HepG2 (cell line): ENCODE results near the gene XG. TPM values are rescaled to one million over a fixed set of nuclear protein-coding genes. Genes with fewer than 3 reads are reported as not detected.

Source experiments
- ATAC-seq: fragments of 200-7000 bp; cut with Tn5 transposase; 3 replicates; pipeline ENCODE4 v1.9.1; 2020; ENCODE audit warnings: mild to moderate bottlenecking, moderate library complexity
- BruUV-seq: library from RNA; stranded (reverse); fragments of 400-500 nt; replicated peaks from 2 replicates; lab custom pipeline; 2021; lab: Mats Ljungman, UMichigan
- CTCF ChIA-PET: fragments of 300-600 bp; formaldehyde crosslinking; extraction: SDS; loops from one replicate; lab custom pipeline; 2021; ENCODE audit warnings: low total read pairs, inconsistent platforms, low intra/inter-chr PET ratio; lab: Yijun Ruan, JAX
- POLR2A ChIA-PET: fragments of 350-600 bp; sonication (Branson Sonifier 250); formaldehyde crosslinking; loops from one replicate; lab custom pipeline; 2020; ENCODE audit warnings: antibody characterized with exemption, inconsistent platforms; lab: Yijun Ruan, JAX
- DNase-seq: peaks from one replicate; pipeline ENCODE4 v3.0.0-alpha.2; 2015; ENCODE audit warnings: low spot score
- FAIRE-seq: peaks from 3 replicates; lab custom pipeline; 2011; peaks lifted over from hg19 to GRCh38; lab: Jason Lieb, UNC
- H2AFZ ChIP-seq: one replicate; pipeline ENCODE4 v1.6.1; 2011; ENCODE audit warnings: low read length, inconsistent platforms
- H3K27ac ChIP-seq: fragments of 300-600 bp; 3 replicates; pipeline ENCODE4 v1.8.0; 2011; ENCODE audit warnings: mixed run types, mild to moderate bottlenecking, mixed read lengths, low read length, inconsistent platforms; ENCODE audit not compliant: insufficient read depth; ENCODE audit errors: extremely low read length
- H3K27me3 ChIP-seq, 2 experiments: fragments of 200-600 bp in 1 of 2; 2 replicates in 1 of 2; 3 replicates in 1 of 2; pipeline versions ENCODE4 v1.6.0 to v1.8.0; 2011; ENCODE audit warnings: low read length in 2 of 2, mild to moderate bottlenecking in 2 of 2, moderate library complexity in 2 of 2, inconsistent platforms in 1 of 2; ENCODE audit not compliant: insufficient read depth in 2 of 2, control insufficient read depth in 1 of 2
- H3K36me3 ChIP-seq, 2 experiments: fragments of 200-600 bp in 1 of 2; replicated peaks in 1 of 2; 2 replicates in 1 of 2; 3 replicates in 1 of 2; pipeline versions ENCODE4 v1.5.1 to v1.8.0; 2011; ENCODE audit warnings: low read length in 2 of 2, inconsistent platforms in 1 of 2; ENCODE audit not compliant: insufficient read depth in 2 of 2, control insufficient read depth in 1 of 2
- H3K4me1 ChIP-seq: 2 replicates; pipeline ENCODE4 v1.5.1; 2012; ENCODE audit warnings: low read length, inconsistent platforms; ENCODE audit not compliant: insufficient read depth
- H3K4me2 ChIP-seq: 2 replicates; pipeline ENCODE4 v1.6.0; 2011; ENCODE audit warnings: low read depth, low read length, inconsistent platforms
- H3K4me3 ChIP-seq, 3 experiments: fragments of 200-600 bp in 1 of 3; sonication (generic), shearing (Covaris generic) in 1 of 3; replicated peaks in 1 of 3; 2 replicates each; pipeline ENCODE4 v1.5.1; 2011 to 2016; ENCODE audit warnings: low read length in 3 of 3, inconsistent platforms in 2 of 3, low read depth in 2 of 3, mild to moderate bottlenecking in 2 of 3, control low read depth in 1 of 3, mixed read lengths in 1 of 3; ENCODE audit not compliant: insufficient read depth in 1 of 3
- H3K79me2 ChIP-seq: one replicate; pipeline ENCODE4 v1.6.1; 2011; ENCODE audit warnings: low read length, inconsistent platforms; ENCODE audit not compliant: insufficient read depth
- H3K9ac ChIP-seq: 2 replicates; pipeline ENCODE4 v1.6.0; 2011; ENCODE audit warnings: mild to moderate bottlenecking, low read depth, low read length, inconsistent platforms; ENCODE audit not compliant: insufficient read depth
- H3K9me3 ChIP-seq: 2 replicates; pipeline ENCODE4 v1.5.1; 2012; ENCODE audit warnings: mild to moderate bottlenecking, low read length
- H4K20me1 ChIP-seq: 2 replicates; pipeline ENCODE4 v1.6.0; 2011; ENCODE audit warnings: inconsistent platforms, mild to moderate bottlenecking, low read length, moderate library complexity; ENCODE audit not compliant: insufficient read depth
- AGO1 ChIP-seq: fragments of 200-400 bp; formaldehyde crosslinking; IDR thresholded peaks from 2 replicates; pipeline ENCODE4 v1.6.1; 2017; ENCODE audit warnings: mild to moderate bottlenecking, low read depth, low read length, moderate library complexity; ENCODE audit not compliant: poor library complexity, severe bottlenecking
- FOSL2 ChIP-seq: sonication (generic); formaldehyde crosslinking; IDR thresholded peaks from 2 replicates; pipeline ENCODE4 v1.4.0; 2020; ENCODE audit warnings: missing genetic modification reagents
- KAT2B ChIP-seq: fragments of 150-350 bp; IDR thresholded peaks from 2 replicates; pipeline ENCODE4 v1.6.1; 2014; ENCODE audit warnings: low read depth, low read length, borderline replicate concordance
- RARA ChIP-seq: IDR thresholded peaks from 2 replicates; pipeline ENCODE4 v1.6.1; 2016; ENCODE audit warnings: missing genetic modification reagents, missing compliant biosample characterization
- ZNF354B ChIP-seq: sonication (generic); formaldehyde crosslinking; IDR thresholded peaks from 2 replicates; pipeline ENCODE4 v1.8.0; 2022; ENCODE audit warnings: mild to moderate bottlenecking, missing genetic modification reagents
- WGBS: methylation state at CpG from one replicate; pipeline ENCODE4 v1.1.6; 2017; ENCODE audit warnings: low lambda C conversion rate; 5-methylcytosine and 5-hydroxymethylcytosine counted together
- in situ Hi-C: cut with HindIII; loops from 2 replicates; pipeline ENCODE4 v1.10.0; 2017; ENCODE audit warnings: low pct_unique_long_range_greater_than_20kb; ENCODE audit not compliant: extremely low pct_ligation_motif_present
- intact Hi-C: fragments of 100-400 bp; cut with micrococcal nuclease; formaldehyde crosslinking; loops from one replicate; pipeline ENCODE4 v1.10.0; 2022; ENCODE audit not compliant: unreplicated experiment
- polyA plus RNA-seq, 8 experiments: library from polyadenylated mRNA; depleted of rRNA in 3 of 8; stranded (reverse) in 7 of 8; unstranded in 1 of 8; fragments of >200 nt; fragmentation: Illumina TruSeq in 4 of 8; extraction: Trizol in 4 of 8; gene quantifications; 2 replicates each; pipeline versions ENCODE4 v1.2.1 to v1.2.3, GENCODE V29; 2011 to 2016; ENCODE audit warnings: low read depth in 4 of 8, missing spikeins in 1 of 8, mixed read lengths in 1 of 8; ENCODE audit not compliant: insufficient read depth in 1 of 8
- total RNA-seq, 5 experiments: library from RNA; depleted of rRNA; stranded (reverse); fragments of >200 nt; fragmentation: Illumina TruSeq; extraction: Trizol; gene quantifications; 2 replicates each; pipeline ENCODE4 v1.2.3, GENCODE V29; 2016; ENCODE audit warnings: low read depth in 1 of 5
- TF ChIP-seq, protein P1 (sequence below): sonication (generic); formaldehyde crosslinking; IDR thresholded peaks from 2 replicates; pipeline ENCODE4 v1.4.0; 2020; ENCODE audit warnings: mild to moderate bottlenecking, missing genetic modification reagents

The XG gene
- total and polyA plus RNA-seq, 2 of the 13 experiments (the other 11 are each of a cell fraction or from before 2014, with no cell fraction given): not detected

GRCh38 chrX:2710041-2710840 lies 41.6 kb upstream of the XG start:
- TF ChIP-seq KAT2B (no peak), ZNF354B (CRISPR knock-in tag) (no peak), FOSL2 (0 out of 2 replicates have a peak, but pooled peaks have one; percentile 6), RARA (CRISPR knock-in tag) (no peak), AGO1 (no peak)
- TF ChIP-seq, protein P1, sequence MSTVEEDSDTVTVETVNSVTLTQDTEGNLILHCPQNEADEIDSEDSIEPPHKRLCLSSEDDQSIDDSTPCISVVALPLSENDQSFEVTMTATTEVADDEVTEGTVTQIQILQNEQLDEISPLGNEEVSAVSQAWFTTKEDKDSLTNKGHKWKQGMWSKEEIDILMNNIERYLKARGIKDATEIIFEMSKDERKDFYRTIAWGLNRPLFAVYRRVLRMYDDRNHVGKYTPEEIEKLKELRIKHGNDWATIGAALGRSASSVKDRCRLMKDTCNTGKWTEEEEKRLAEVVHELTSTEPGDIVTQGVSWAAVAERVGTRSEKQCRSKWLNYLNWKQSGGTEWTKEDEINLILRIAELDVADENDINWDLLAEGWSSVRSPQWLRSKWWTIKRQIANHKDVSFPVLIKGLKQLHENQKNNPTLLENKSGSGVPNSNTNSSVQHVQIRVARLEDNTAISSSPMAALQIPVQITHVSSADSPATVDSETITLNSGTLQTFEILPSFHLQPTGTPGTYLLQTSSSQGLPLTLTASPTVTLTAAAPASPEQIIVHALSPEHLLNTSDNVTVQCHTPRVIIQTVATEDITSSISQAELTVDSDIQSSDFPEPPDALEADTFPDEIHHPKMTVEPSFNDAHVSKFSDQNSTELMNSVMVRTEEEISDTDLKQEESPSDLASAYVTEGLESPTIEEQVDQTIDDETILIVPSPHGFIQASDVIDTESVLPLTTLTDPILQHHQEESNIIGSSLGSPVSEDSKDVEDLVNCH: no peak
- TF ChIP-seq, all 625 proteins: peak for 1
- WGBS: 88% methylated on average over 15 of the region's 15 CpGs
- BruUV-seq: no TSS peak
- no peak for ATAC-seq
- Histone ChIP-seq H3K27ac (no peak overlapping the region), H3K9me3 (no peaks in the 10 kb centered on the region), H3K4me2 (no peak overlapping the region), H3K4me3 (no peak overlapping the region), H3K9ac (no peak overlapping the region), H4K20me1 (no peaks in the 10 kb centered on the region; the same call in 1 of the 2 replicates), H3K36me3 (peaks cover 7 to 29% of the 10 kb centered on the region in 2 experiments; a peak in 4 of 5 replicates), H3K79me2 (peaks cover 59% of the 10 kb centered on the region), H3K4me1 (peaks cover 32% of the 10 kb centered on the region), H3K27me3 (no peaks in the 10 kb centered on the region), H2AFZ (no peak overlapping the region)
- intact Hi-C loops: no loop called here
- ChIA-PET CTCF (no interaction called here), POLR2A (no interaction called here)
- in situ Hi-C loops: no loop called here
- no peak for FAIRE-seq
- no peak for DNase-seq
